COLO829 (cell line): ENCODE measurements around the gene IL19.
"Not testable (repeated sequence)": the region's sequence is repeated elsewhere in the genome, so short reads cannot be mapped to it uniquely, and the experiment has no call there.

Experiments used
- DNase-seq: peaks from one replicate; pipeline ENCODE4 v3.0.0; 2012; ENCODE audit warnings: low spot score

Gene IL19

GRCh38 chr1:206833801-206834200 lies 63.2 kb downstream of the IL19 start:
- no peak for DNase-seq

GRCh38 chr1:206834217-206834616 lies 63.6 kb downstream of the IL19 start:
- no peak for DNase-seq

- no peak for DNase-seq
Measured at GRCh38 chr1:206834711-206835110, 64.1 kb downstream of the IL19 start.

GRCh38 chr1:206835186-206835585 lies 64.6 kb downstream of the IL19 start:
- DNase-seq, result no peak

GRCh38 chr1:206836111-206836510 lies 65.5 kb downstream of the IL19 start:
- DNase-seq, result no peak

GRCh38 chr1:206839006-206839560 lies 68.5 kb downstream of the IL19 start:
- no peak for DNase-seq

- DNase-seq, result no peak
Measured at GRCh38 chr1:206839857-206840256, 69.3 kb downstream of the IL19 start.

GRCh38 chr1:206841609-206842323 lies 71.2 kb downstream of the IL19 start:
- no peak for DNase-seq

GRCh38 chr1:206842854-206843253 lies 72.3 kb downstream of the IL19 start:
- DNase-seq, result no peak

GRCh38 chr1:206843626-206844025 lies 73.1 kb downstream of the IL19 start:
- no peak for DNase-seq

GRCh38 chr1:206846487-206846886 lies 75.9 kb downstream of the IL19 start:
- DNase-seq, result no peak

- DNase-seq, result no peak
Measured at GRCh38 chr1:206847337-206847834, 76.8 kb downstream of the IL19 start.

GRCh38 chr1:206847946-206848345 lies 77.4 kb downstream of the IL19 start:
- DNase-seq, result no peak

GRCh38 chr1:206850401-206850800 lies 79.8 kb downstream of the IL19 start:
- DNase-seq, result no peak

- no peak for DNase-seq
Measured at GRCh38 chr1:206851341-206852010, 80.9 kb downstream of the IL19 start.

GRCh38 chr1:206852662-206853061 lies 82.1 kb downstream of the IL19 start:
- DNase-seq, result not testable (repeated sequence)

GRCh38 chr1:206853696-206854095 lies 83.1 kb downstream of the IL19 start:
- not testable (repeated sequence) for DNase-seq

GRCh38 chr1:206854401-206855129 lies 84.0 kb downstream of the IL19 start:
- DNase-seq, result no peak

GRCh38 chr1:206855859-206856258 lies 85.3 kb downstream of the IL19 start:
- DNase-seq, result no peak

GRCh38 chr1:206856674-206857464 lies 86.3 kb downstream of the IL19 start:
- no peak for DNase-seq

- no peak for DNase-seq
Measured at GRCh38 chr1:206859082-206859521, 88.5 kb downstream of the IL19 start.

- no peak for DNase-seq
Measured at GRCh38 chr1:206860165-206860564, 89.6 kb downstream of the IL19 start.
